ENCODE data around the gene FAM76A.
A peak's percentile ranks its signal among the peaks of the same experiment; 100 is the strongest.

FAM76A gene

DNA sequence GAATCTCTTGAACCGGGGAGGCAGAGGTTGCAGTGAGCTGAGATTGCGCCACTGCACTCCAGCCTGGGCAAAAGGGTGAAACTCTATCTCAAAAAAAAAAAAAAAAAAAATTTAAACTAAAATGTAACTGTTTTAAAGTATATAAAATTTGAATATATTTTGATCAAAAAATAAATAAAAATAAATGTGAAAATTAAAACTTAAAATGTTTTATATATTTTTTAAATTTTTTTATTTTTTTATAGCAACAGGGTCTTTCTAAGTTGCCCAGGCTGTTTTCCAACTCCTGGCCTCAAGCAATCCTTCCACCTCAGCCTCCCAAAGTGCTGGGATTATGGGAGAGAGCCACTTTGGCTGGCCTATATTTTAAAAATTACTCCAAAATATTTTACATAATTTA is 15.2 kb upstream of the FAM76A start:
- no peak for DNase-seq (ENCODE audit: extremely low read depth, low read depth)
- no peak for TF ChIP-seq CTCF (IDR thresholded peaks at IDR 0.05; ENCODE audit: low read depth, low read length, missing control alignments)
- H3K4me3 ChIP-seq (replicated peaks; ENCODE audit: low read depth, low read length): no peak overlapping the region

- DNase-seq (ENCODE audit: extremely low read depth, low read depth): no peak
- no peak for TF ChIP-seq CTCF (IDR thresholded peaks at IDR 0.05; ENCODE audit: low read depth, low read length, missing control alignments)
- H3K4me3 ChIP-seq (replicated peaks; ENCODE audit: low read depth, low read length): no peak overlapping the region
Observed at GRCh38 chr1:27713139-27713725, 12.5 kb upstream of the FAM76A start.

DNA sequence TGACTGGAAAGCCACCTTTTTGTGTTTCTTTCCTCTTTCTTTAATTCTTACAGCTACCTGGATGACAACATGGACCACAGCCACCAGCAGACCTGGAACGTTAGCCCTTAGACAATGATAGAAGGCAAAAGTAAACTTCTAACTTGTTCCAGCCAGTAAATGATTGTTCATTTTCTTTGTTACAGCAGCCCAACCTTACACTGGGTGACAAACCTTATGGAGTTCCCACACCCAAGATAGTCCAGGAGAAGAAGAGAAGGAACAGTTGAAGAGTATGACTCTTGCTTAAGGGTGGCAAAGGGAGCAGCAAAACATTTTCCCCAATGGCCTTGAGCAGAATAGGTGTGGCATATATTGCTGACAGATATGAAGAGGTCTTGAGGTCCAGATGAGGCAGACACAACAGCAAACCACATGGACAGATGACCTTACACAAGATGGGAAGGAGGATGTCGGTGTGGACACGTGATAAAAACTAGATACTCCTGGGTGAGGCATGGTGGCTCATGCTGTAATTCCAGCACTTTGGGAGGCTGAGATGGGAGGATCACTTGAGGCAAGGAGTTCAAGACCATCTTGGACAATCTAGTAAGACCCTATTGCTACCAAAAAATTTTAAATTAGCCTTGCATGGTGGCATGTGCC is 11.8 kb upstream of the FAM76A start:
- no peak for TF ChIP-seq CTCF (IDR thresholded peaks at IDR 0.05; ENCODE audit: low read depth, low read length, missing control alignments)
- no peak for DNase-seq (ENCODE audit: extremely low read depth, low read depth)
- H3K4me3 ChIP-seq (replicated peaks; ENCODE audit: low read depth, low read length): no peak overlapping the region

- TF ChIP-seq CTCF (IDR thresholded peaks at IDR 0.05; ENCODE audit: low read depth, low read length, missing control alignments): no peak
- no peak for DNase-seq (ENCODE audit: extremely low read depth, low read depth)
- H3K4me3 ChIP-seq (replicated peaks; ENCODE audit: low read depth, low read length): no peak overlapping the region
Observed at GRCh38 chr1:27716262-27716895, 9.4 kb upstream of the FAM76A start.

DNA sequence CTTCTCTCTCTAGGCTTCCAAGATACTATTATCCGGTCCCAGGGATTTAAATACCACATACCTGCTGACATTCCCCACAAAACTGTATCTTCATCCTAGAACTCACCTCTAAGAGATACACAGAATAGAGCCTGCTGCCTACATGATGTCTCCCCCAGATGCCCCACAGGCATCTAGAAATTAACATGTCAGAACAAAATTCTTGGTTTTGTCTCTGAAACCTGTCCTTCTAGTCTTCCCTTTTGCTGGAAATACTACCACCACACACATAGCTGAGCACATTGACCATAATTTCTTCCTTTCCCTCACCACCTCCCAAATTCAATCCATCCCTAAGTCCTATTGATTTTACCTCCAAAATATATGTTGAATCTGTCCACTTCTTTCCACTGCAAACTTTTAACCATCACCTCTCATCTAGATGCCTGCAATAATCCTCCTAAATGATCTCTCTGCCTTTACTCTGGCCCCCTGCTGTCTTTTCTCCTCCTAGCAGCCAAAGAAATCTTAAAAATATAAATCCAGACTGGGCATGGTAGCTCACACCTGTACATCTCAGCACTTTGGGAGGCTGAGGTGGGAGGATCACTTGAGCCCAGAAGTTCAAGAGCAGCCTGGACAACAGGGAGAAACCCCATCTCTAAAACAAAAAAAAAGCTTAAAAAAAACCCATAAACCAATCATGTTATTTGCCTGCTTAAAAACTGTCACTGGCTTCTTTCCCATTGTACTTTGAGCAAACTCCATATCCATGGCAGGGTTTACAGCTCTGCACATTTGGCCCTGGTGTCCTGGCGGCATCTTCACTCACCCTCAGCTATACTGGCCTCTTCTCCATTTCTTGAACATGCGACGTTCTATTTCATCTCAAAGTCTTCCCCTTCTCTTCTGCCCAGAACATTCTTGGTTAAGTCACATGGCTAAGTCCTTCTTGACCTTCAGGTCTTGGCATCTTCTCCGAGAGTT is 6.2 kb upstream of the FAM76A start:
- H3K4me3 ChIP-seq (replicated peaks; ENCODE audit: low read depth, low read length): no peak overlapping the region
- no peak for DNase-seq (ENCODE audit: extremely low read depth, low read depth)
- no peak for TF ChIP-seq CTCF (IDR thresholded peaks at IDR 0.05; ENCODE audit: low read depth, low read length, missing control alignments)

DNA sequence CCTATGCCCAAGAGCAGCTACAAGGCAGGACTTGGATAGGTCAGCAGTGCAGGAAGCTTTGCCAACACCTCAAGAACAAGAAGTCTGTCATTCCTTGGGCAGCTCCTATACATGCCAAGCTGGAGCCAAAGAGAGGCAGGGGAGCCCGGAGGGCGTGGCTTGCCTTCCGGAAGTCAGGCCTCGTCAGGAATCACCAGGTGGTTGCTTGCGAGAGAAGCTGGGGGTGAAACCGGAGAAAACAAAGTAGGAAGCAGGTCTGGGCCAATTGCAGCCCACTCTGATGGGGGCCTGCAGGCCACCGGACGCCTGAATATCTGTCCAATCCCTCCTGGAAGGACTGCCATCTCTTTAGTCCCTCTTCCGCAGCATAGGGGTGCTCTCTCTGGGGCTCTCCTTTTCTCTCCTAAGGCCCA is 794 bp upstream of the FAM76A start:
- TF ChIP-seq CTCF (IDR thresholded peaks at IDR 0.05; ENCODE audit: low read depth, low read length, missing control alignments): no peak
- no peak for DNase-seq (ENCODE audit: extremely low read depth, low read depth)
- H3K4me3 ChIP-seq (replicated peaks; ENCODE audit: low read depth, low read length): peak overlapping the region; percentile 35

Data from HFF-Myc (cell line).